Stimulated activated CD4-positive, alpha-beta T cell treated with anti-CD3 and anti-CD28 coated beads, Interleukin-15, amount 100 ng/mL, for 48 hours (primary cell): ENCODE data around the gene CA10.

Experiments
- DNase-seq, 2 donors: peaks; one replicate each; pipeline ENCODE4 v3.0.0-alpha.2; 2020; ENCODE audit warnings: low read depth in 2 of 2

Gene CA10

GRCh38 chr17:51725185-51725584, 433.3 kb downstream of the CA10 start:
- no peak for DNase-seq

GRCh38 chr17:51724043-51724580, 434.4 kb downstream of the CA10 start:
- DNase-seq, result no peak

GRCh38 chr17:51722994-51723393, 435.5 kb downstream of the CA10 start:
- DNase-seq, result no peak

GRCh38 chr17:51721730-51722129, 436.8 kb downstream of the CA10 start:
- DNase-seq, result no peak

- no peak for DNase-seq
Observed at GRCh38 chr17:51720439-51720838, 438.1 kb downstream of the CA10 start.

GRCh38 chr17:51718983-51719382, 439.5 kb downstream of the CA10 start:
- DNase-seq, result no peak

GRCh38 chr17:51711581-51711980, 446.9 kb downstream of the CA10 start:
- DNase-seq, result no peak

- DNase-seq, result no peak
Observed at GRCh38 chr17:51710634-51710979, 447.9 kb downstream of the CA10 start.

GRCh38 chr17:51709694-51710633, 448.6 kb downstream of the CA10 start:
- DNase-seq, result no peak

GRCh38 chr17:51707216-51707615, 451.3 kb downstream of the CA10 start:
- no peak for DNase-seq

- no peak for DNase-seq
Observed at GRCh38 chr17:51706093-51706492, 452.4 kb downstream of the CA10 start.

- no peak for DNase-seq
Observed at GRCh38 chr17:51703361-51704341, 454.9 kb downstream of the CA10 start.

GRCh38 chr17:51702963-51703360, 455.6 kb downstream of the CA10 start:
- no peak for DNase-seq

GRCh38 chr17:51701501-51701900, 457.0 kb downstream of the CA10 start:
- DNase-seq, result no peak

- DNase-seq, result no peak
Observed at GRCh38 chr17:51700011-51700760, 458.3 kb downstream of the CA10 start.

GRCh38 chr17:51699303-51699702, 459.2 kb downstream of the CA10 start:
- no peak for DNase-seq

GRCh38 chr17:51692917-51693316, 465.6 kb downstream of the CA10 start:
- DNase-seq, result no peak

GRCh38 chr17:51687887-51688286, 470.6 kb downstream of the CA10 start:
- no peak for DNase-seq

- DNase-seq, result no peak
Observed at GRCh38 chr17:51685287-51685909, 473.1 kb downstream of the CA10 start.

- DNase-seq, result no peak
Observed at GRCh38 chr17:51684214-51684613, 474.3 kb downstream of the CA10 start.

- no peak for DNase-seq
Observed at GRCh38 chr17:51683291-51683690, 475.2 kb downstream of the CA10 start.
